ENCODE results near the gene CTU2.

- TF ChIP-seq CTCF (IDR thresholded peaks at IDR 0.05) (no peak), POLR2A (IDR thresholded peaks at IDR 0.05) (no peak), POLR2AphosphoS5 (IDR thresholded peaks at IDR 0.05) (no peak)
Observed at GRCh38 chr16:88762941-88763340, 56.6 kb downstream of the CTU2 start.

All from gastroesophageal sphincter (tissue), 3 donors.